Activated CD8-positive, alpha-beta T cell treated with anti-CD3 and anti-CD28 coated beads, Interleukin-2, amount 10 ng/mL, durations not matched to agents 7 days and 5 days (primary cell): ENCODE measurements around the gene SH2D6. TPM values are rescaled to one million over a fixed set of nuclear protein-coding genes. Genes with fewer than 3 reads are reported as not detected.
"Not testable (repeated sequence)": the region's sequence is repeated elsewhere in the genome, so short reads cannot be mapped to it uniquely, and the experiment has no call there.

Experiments used
- ATAC-seq: fragments of 150-1000 bp; cut with Tn5 transposase; one replicate; pipeline ENCODE4 v1.10.0; 2021; ENCODE audit warnings: moderate library complexity
- CTCF ChIA-PET: fragments of 350-600 bp; sonication (Branson Sonifier 250); formaldehyde crosslinking; loops from one replicate; lab custom pipeline; 2021; ENCODE audit warnings: antibody characterized with exemption; lab: Charles Lee
- POLR2A ChIA-PET: fragments of 350-600 bp; sonication (Branson Sonifier 250); formaldehyde crosslinking; loops from one replicate; lab custom pipeline; 2021; ENCODE audit warnings: antibody characterized with exemption; lab: Charles Lee
- DNase-seq: peaks from one replicate; pipeline ENCODE4 v3.0.0-alpha.2; 2020
- H3K27ac Mint-ChIP-seq: one replicate; pipeline ENCODE4 v1.8.0; 2021; ENCODE audit warnings: mild to moderate bottlenecking, mixed read lengths
- H3K27me3 Mint-ChIP-seq: one replicate; pipeline ENCODE4 v1.8.0; 2021; ENCODE audit warnings: low read depth, mixed read lengths
- H3K36me3 Mint-ChIP-seq: one replicate; pipeline ENCODE4 v1.8.0; 2021; ENCODE audit warnings: low read depth, mixed read lengths
- H3K4me1 Mint-ChIP-seq: one replicate; pipeline ENCODE4 v1.8.0; 2021; ENCODE audit warnings: low read depth, mixed read lengths
- H3K4me3 Mint-ChIP-seq: one replicate; pipeline ENCODE4 v1.8.0; 2021; ENCODE audit warnings: mild to moderate bottlenecking, mixed read lengths
- H3K9me3 Mint-ChIP-seq: one replicate; pipeline ENCODE4 v1.8.0; 2022; ENCODE audit warnings: mixed read lengths; ENCODE audit not compliant: insufficient read depth
- total RNA-seq, 2 experiments: library from RNA; stranded (reverse); gene quantifications; one replicate each; pipeline ENCODE4 v1.2.3, GENCODE V29; 2021

Gene SH2D6
- total RNA-seq, 2 experiments from 2014 or later: 0.61 to 0.73 TPM

- no peak overlapping the region for H3K4me3 Mint-ChIP-seq
- no peak overlapping the region for H3K27ac Mint-ChIP-seq
- POLR2A ChIA-PET: interaction anchor here (1.5 kb wide), 1 partner anchor 103 kb away, joined by 6 read pairs; the partner anchor contains the start of gene MAT2A
- no peaks in the 10 kb centered on the region for H3K36me3 Mint-ChIP-seq
- H3K4me1 Mint-ChIP-seq: peaks cover 40% of the 10 kb centered on the region
- CTCF ChIA-PET: interaction anchor here (1.3 to 2.4 kb wide), 2 partner anchors 16 to 116 kb away, joined by 4 to 6 read pairs; partner anchors contain the start of gene SH2D6
- DNase-seq (no peak), ATAC-seq (no peak)
- H3K27me3 Mint-ChIP-seq: no peaks in the 10 kb centered on the region
- H3K9me3 Mint-ChIP-seq: no peaks in the 10 kb centered on the region
Measured at GRCh38 chr2:85435220-85435958, 16.9 kb downstream of the SH2D6 start.

GRCh38 chr2:85435981-85436835 lies 17.7 kb downstream of the SH2D6 start:
- DNase-seq (no peak), ATAC-seq (no peak)
- CTCF ChIA-PET: interaction anchor here (1.2 kb wide), 1 partner anchor 120 kb away, joined by 3 read pairs; no protein-coding TSS in a partner anchor
- POLR2A ChIA-PET: interaction anchor here (1.5 kb wide), 1 partner anchor 102 kb away, joined by 6 read pairs; the partner anchor contains the start of gene MAT2A
- no peaks in the 10 kb centered on the region for H3K9me3 Mint-ChIP-seq
- no peaks in the 10 kb centered on the region for H3K27me3 Mint-ChIP-seq
- H3K27ac Mint-ChIP-seq: peak overlapping the region; percentile 88
- H3K36me3 Mint-ChIP-seq: no peaks in the 10 kb centered on the region
- no peak overlapping the region for H3K4me3 Mint-ChIP-seq
- H3K4me1 Mint-ChIP-seq: peaks cover 46% of the 10 kb centered on the region

- no peak for DNase-seq
- no peaks in the 10 kb centered on the region for H3K9me3 Mint-ChIP-seq
- peak overlapping the region; percentile 88 for H3K27ac Mint-ChIP-seq
Measured at GRCh38 chr2:85436836-85437487, 18.4 kb downstream of the SH2D6 start.

GRCh38 chr2:85437488-85438200 lies 19.1 kb downstream of the SH2D6 start:
- Mint-ChIP-seq H3K9me3 (no peaks in the 10 kb centered on the region), H3K27me3 (no peaks in the 10 kb centered on the region), H3K36me3 (no peaks in the 10 kb centered on the region), H3K27ac (peak overlapping the region; percentile 88), H3K4me3 (peak overlapping the region; percentile 73), H3K4me1 (peaks cover 46% of the 10 kb centered on the region)
- peak; percentile 83 for ATAC-seq
- DNase-seq: peak; percentile 77
- CTCF ChIA-PET: interaction anchor here (0.7 to 2.5 kb wide), 12 partner anchors 10 to 199 kb away, joined by 3 to 12 read pairs (median 3); partner anchors contain the start of genes MAT2A and SH2D6
- POLR2A ChIA-PET: interaction anchor here (0.6 to 8.3 kb wide), 14 partner anchors 9 to 140 kb away, joined by 3 to 88 read pairs (median 3); partner anchors contain the start of genes MAT2A, SH2D6, TGOLN2 and VAMP8

More at GRCh38 chr2:85436836-85437487, 18.4 kb downstream of the SH2D6 start:
- POLR2A ChIA-PET: interaction anchor here (0.6 to 8.3 kb wide), 9 partner anchors 8 to 115 kb away, joined by 3 to 88 read pairs (median 3); partner anchors contain the start of genes MAT2A, SH2D6 and TGOLN2
- Mint-ChIP-seq H3K27me3 (no peaks in the 10 kb centered on the region), H3K4me3 (peak overlapping the region; percentile 73), H3K4me1 (peaks cover 46% of the 10 kb centered on the region), H3K36me3 (no peaks in the 10 kb centered on the region)
- CTCF ChIA-PET: interaction anchor here (0.7 to 2.5 kb wide), 8 partner anchors 9 to 119 kb away, joined by 3 to 12 read pairs (median 4); partner anchors contain the start of gene SH2D6
- peak; percentile 2 for ATAC-seq

- ATAC-seq (no peak), DNase-seq (no peak)
- Mint-ChIP-seq H3K4me3 (peak overlapping the region; percentile 71), H3K27ac (peak overlapping the region; percentile 96), H3K4me1 (peaks cover 46% of the 10 kb centered on the region), H3K36me3 (no peaks in the 10 kb centered on the region), H3K9me3 (no peaks in the 10 kb centered on the region), H3K27me3 (no peaks in the 10 kb centered on the region)
- ChIA-PET CTCF (interaction anchor here (0.7 to 2.5 kb wide), 10 partner anchors 10 to 198 kb away, joined by 3 to 12 read pairs (median 4); partner anchors contain the start of genes MAT2A and SH2D6), POLR2A (interaction anchor here (0.5 to 8.3 kb wide), 13 partner anchors 9 to 679 kb away, joined by 3 to 88 read pairs (median 3); partner anchors contain the start of genes MAT2A, SH2D6, TGOLN2 and VAMP8)
Measured at GRCh38 chr2:85438201-85439024, 19.9 kb downstream of the SH2D6 start.

- no peak for DNase-seq
- H3K27ac Mint-ChIP-seq: peak overlapping the region; percentile 96
- peak overlapping the region; percentile 70 for H3K4me3 Mint-ChIP-seq
- CTCF ChIA-PET: interaction anchor here (0.7 to 2.5 kb wide), 8 partner anchors 10 to 198 kb away, joined by 3 to 12 read pairs (median 4); partner anchors contain the start of gene MAT2A
- H3K9me3 Mint-ChIP-seq: no peaks in the 10 kb centered on the region
- POLR2A ChIA-PET: interaction anchor here (0.6 to 8.3 kb wide), 4 partner anchors 20 to 106 kb away, joined by 3 to 88 read pairs (median 4); partner anchors contain the start of gene MAT2A
- ATAC-seq: no peak
- peaks cover 46% of the 10 kb centered on the region for H3K4me1 Mint-ChIP-seq
- no peaks in the 10 kb centered on the region for H3K27me3 Mint-ChIP-seq
- H3K36me3 Mint-ChIP-seq: no peaks in the 10 kb centered on the region
Measured at GRCh38 chr2:85439025-85439472, 20.5 kb downstream of the SH2D6 start.

GRCh38 chr2:85439569-85439968 lies 21.1 kb downstream of the SH2D6 start:
- not testable (repeated sequence) for DNase-seq, ATAC-seq, H3K9me3 Mint-ChIP-seq, H3K27me3 Mint-ChIP-seq, H3K36me3 Mint-ChIP-seq
- peak overlapping the region; percentile 96 for H3K27ac Mint-ChIP-seq
- POLR2A ChIA-PET: interaction anchor here (1.1 to 8.3 kb wide), 3 partner anchors 20 to 105 kb away, joined by 3 to 88 read pairs (median 4); partner anchors contain the start of gene MAT2A
- peak overlapping the region; percentile 70 for H3K4me3 Mint-ChIP-seq
- CTCF ChIA-PET: interaction anchor here (0.9 to 2.5 kb wide), 5 partner anchors 11 to 404 kb away, joined by 3 to 8 read pairs (median 5); no protein-coding TSS in a partner anchor
- peaks cover 46% of the 10 kb centered on the region for H3K4me1 Mint-ChIP-seq

GRCh38 chr2:85439986-85440385 lies 21.5 kb downstream of the SH2D6 start:
- ChIA-PET POLR2A (interaction anchor here (1.1 to 8.3 kb wide), 2 partner anchors 21 to 98 kb away, joined by 4 to 88 read pairs; partner anchors contain the start of gene MAT2A), CTCF (interaction anchor here (0.9 to 2.5 kb wide), 6 partner anchors 11 to 403 kb away, joined by 3 to 6 read pairs (median 4); partner anchors contain the start of gene TGOLN2)
- Mint-ChIP-seq H3K9me3 (no peaks in the 10 kb centered on the region), H3K27me3 (no peaks in the 10 kb centered on the region), H3K27ac (peak overlapping the region; percentile 96), H3K36me3 (no peaks in the 10 kb centered on the region), H3K4me1 (peaks cover 46% of the 10 kb centered on the region), H3K4me3 (peak overlapping the region; percentile 70)
- ATAC-seq (peak; percentile 41), DNase-seq (peak; percentile 61)

GRCh38 chr2:85440729-85441128 lies 22.2 kb downstream of the SH2D6 start:
- ATAC-seq: no peak
- Mint-ChIP-seq H3K4me1 (peaks cover 46% of the 10 kb centered on the region), H3K4me3 (no peak overlapping the region), H3K27me3 (no peaks in the 10 kb centered on the region), H3K36me3 (no peaks in the 10 kb centered on the region), H3K27ac (no peak overlapping the region), H3K9me3 (no peaks in the 10 kb centered on the region)
- no peak for DNase-seq
- ChIA-PET CTCF (interaction anchor here (1.5 to 2.5 kb wide), 5 partner anchors 12 to 113 kb away, joined by 3 to 9 read pairs (median 6); partner anchors contain the start of gene TGOLN2), POLR2A (interaction anchor here (8.3 kb wide), 1 partner anchor 98 kb away, joined by 88 read pairs; the partner anchor contains the start of gene MAT2A)
